Measurements from ENCODE around the gene LENEP.

Gene LENEP

DNA sequence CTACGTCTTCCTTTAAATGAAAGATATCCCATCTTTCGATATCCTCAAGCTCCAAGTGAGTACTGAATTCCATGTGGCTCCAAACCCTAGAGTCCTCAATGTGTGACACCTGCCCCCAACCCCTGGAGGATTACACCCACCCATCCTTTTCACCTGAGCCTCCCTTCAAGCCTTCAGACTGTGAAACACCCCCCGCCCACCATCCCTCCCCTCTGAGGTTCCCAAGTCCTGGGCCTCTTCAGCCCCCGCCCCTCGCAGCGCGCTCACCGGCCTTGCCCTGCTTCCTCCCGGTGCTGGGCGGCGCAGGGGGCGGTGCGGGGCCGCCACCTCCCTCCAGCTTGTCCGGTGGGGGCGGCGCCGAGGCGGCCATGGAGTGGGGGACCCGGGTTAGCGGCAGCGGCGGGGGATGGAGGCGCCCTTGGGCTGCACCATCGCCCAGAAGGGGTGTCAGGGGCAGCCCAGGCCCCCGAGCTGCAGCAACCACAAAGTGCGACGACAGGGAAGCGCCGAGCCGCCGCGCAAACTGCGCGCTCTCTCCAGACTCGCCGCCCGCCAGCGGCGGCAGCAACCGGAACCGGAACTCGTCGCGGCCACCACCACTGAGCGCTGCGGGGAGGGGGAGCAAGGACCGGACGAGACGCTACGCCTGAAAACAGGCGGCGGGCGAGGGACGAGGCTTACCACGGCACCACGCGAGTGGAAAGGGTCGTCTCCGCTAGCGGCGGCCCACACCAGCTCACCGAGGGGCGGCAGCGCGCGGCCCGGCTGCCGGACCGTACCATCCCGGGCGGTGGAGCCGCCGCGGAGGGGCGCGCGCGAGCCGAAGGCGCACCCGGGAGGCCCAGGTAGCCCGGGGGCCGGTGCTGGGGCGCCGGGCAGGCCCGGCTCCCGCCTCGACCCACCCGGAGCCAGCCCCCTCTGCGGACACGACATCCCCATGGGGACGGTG is 31.9 kb upstream of the LENEP start, which contains the start of gene PYGO2:
Gene PYGO2, minus strand, starts transcription at position 576 of the 949 bp plus-strand sequence. Its CDS starts 206 bp downstream, at position 370.
- Histone ChIP-seq H3K27me3 (ENCODE audit: insufficient read depth, low read length, poor library complexity, severe bottlenecking) (no peaks in the 10 kb centered on the region), H2AFZ (ENCODE audit: low read length) (peak within 1 kb of the TSS; percentile 80), H3K9ac (ENCODE audit: low read depth, low read length, poor library complexity, severe bottlenecking) (peak within 1 kb of the TSS; percentile 93), H4K20me1 (ENCODE audit: insufficient read depth, low read length, poor library complexity, severe bottlenecking) (peaks cover 19% of the 10 kb centered on the region), H3K4me2 (ENCODE audit: low read depth, low read length, poor library complexity, severe bottlenecking) (peak within 1 kb of the TSS; percentile 96), H3F3A (ENCODE audit: low read depth) (no peaks in the 10 kb centered on the region; the same call in 1 of the 2 replicates), H3K9me3 (ENCODE audit: insufficient read depth, low read depth, low read length) (no peaks in the 10 kb centered on the region), H3K79me2 (ENCODE audit: insufficient read depth, low read length) (peaks cover 66% of the 10 kb centered on the region), H3K36me3 (ENCODE audit: insufficient read depth, low read length) (peaks cover 24% of the 10 kb centered on the region; the same call in 1 of the 2 replicates), H3K9me2 (replicated peaks; ENCODE audit: low read depth, low read length) (no peaks in the 10 kb centered on the region), H3K4me3 (ENCODE audit: low read length, poor library complexity, severe bottlenecking) (peak within 1 kb of the TSS; percentile 92), H3K4me1 (ENCODE audit: insufficient read depth, low read length, poor library complexity, severe bottlenecking) (peaks cover 28% of the 10 kb centered on the region)
- no peak for TF ChIP-seq EZH2phosphoT487 (IDR thresholded peaks at IDR 0.05; ENCODE audit: borderline replicate concordance)
- TF ChIP-seq, protein P1, sequence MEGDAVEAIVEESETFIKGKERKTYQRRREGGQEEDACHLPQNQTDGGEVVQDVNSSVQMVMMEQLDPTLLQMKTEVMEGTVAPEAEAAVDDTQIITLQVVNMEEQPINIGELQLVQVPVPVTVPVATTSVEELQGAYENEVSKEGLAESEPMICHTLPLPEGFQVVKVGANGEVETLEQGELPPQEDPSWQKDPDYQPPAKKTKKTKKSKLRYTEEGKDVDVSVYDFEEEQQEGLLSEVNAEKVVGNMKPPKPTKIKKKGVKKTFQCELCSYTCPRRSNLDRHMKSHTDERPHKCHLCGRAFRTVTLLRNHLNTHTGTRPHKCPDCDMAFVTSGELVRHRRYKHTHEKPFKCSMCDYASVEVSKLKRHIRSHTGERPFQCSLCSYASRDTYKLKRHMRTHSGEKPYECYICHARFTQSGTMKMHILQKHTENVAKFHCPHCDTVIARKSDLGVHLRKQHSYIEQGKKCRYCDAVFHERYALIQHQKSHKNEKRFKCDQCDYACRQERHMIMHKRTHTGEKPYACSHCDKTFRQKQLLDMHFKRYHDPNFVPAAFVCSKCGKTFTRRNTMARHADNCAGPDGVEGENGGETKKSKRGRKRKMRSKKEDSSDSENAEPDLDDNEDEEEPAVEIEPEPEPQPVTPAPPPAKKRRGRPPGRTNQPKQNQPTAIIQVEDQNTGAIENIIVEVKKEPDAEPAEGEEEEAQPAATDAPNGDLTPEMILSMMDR (conservative IDR thresholded peaks at IDR 0.05; ENCODE audit: low read length): peak; percentile 66

DNA sequence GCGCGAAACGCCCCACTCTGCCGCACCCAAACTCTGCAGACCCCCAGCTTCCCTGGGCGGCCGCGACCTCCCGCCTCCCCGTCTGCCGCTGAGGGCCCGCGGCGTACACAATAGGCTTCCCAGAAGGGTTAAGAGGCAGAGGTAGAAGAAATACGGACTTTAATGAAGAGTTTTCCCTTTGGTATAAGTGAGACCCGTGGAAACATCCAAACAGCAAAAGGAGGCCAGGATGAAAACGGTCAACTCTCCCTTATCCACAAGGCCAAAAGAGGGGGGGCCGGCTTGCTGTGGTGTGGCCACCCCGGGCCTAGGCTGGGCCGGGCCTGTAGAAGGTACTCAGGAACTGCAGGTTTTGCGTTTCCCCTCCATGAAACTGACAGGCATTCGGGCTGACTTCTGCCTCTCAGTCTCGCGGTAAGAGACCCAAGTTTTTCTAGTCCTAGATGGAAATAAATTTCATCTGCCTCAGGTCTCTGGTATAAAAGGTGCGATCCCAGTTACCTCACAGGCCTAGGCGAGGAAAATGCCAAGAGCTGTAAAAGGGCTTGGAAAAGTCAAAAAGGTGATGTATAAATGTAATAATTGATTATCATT is 31.1 kb upstream of the LENEP start:
- peak overlapping the region; percentile 93 for H3K9ac ChIP-seq (ENCODE audit: low read depth, low read length, poor library complexity, severe bottlenecking)
- H3K79me2 ChIP-seq (ENCODE audit: insufficient read depth, low read length): peaks cover 59% of the 10 kb centered on the region
- peak overlapping the region; percentile 92 for H3K4me3 ChIP-seq (ENCODE audit: low read length, poor library complexity, severe bottlenecking)
- peaks cover 27% of the 10 kb centered on the region; the same call in 1 of the 2 replicates for H3K36me3 ChIP-seq (ENCODE audit: insufficient read depth, low read length)
- peak overlapping the region; percentile 80; the same call in 1 of the 2 replicates for H2AFZ ChIP-seq (ENCODE audit: low read length)
- peaks cover 22% of the 10 kb centered on the region for H3K4me1 ChIP-seq (ENCODE audit: insufficient read depth, low read length, poor library complexity, severe bottlenecking)
- peaks cover 19% of the 10 kb centered on the region for H4K20me1 ChIP-seq (ENCODE audit: insufficient read depth, low read length, poor library complexity, severe bottlenecking)
- H3K9me3 ChIP-seq (ENCODE audit: insufficient read depth, low read depth, low read length): no peaks in the 10 kb centered on the region
- no peaks in the 10 kb centered on the region for H3K9me2 ChIP-seq (replicated peaks; ENCODE audit: low read depth, low read length)
- TF ChIP-seq EZH2phosphoT487 (IDR thresholded peaks at IDR 0.05; ENCODE audit: borderline replicate concordance): no peak
- TF ChIP-seq, protein P1 (conservative IDR thresholded peaks at IDR 0.05; ENCODE audit: low read length): no peak
- no peaks in the 10 kb centered on the region for H3K27me3 ChIP-seq (ENCODE audit: insufficient read depth, low read length, poor library complexity, severe bottlenecking)
- H3F3A ChIP-seq (ENCODE audit: low read depth): no peaks in the 10 kb centered on the region; the same call in 1 of the 2 replicates
- H3K4me2 ChIP-seq (ENCODE audit: low read depth, low read length, poor library complexity, severe bottlenecking): peak overlapping the region; percentile 96

DNA sequence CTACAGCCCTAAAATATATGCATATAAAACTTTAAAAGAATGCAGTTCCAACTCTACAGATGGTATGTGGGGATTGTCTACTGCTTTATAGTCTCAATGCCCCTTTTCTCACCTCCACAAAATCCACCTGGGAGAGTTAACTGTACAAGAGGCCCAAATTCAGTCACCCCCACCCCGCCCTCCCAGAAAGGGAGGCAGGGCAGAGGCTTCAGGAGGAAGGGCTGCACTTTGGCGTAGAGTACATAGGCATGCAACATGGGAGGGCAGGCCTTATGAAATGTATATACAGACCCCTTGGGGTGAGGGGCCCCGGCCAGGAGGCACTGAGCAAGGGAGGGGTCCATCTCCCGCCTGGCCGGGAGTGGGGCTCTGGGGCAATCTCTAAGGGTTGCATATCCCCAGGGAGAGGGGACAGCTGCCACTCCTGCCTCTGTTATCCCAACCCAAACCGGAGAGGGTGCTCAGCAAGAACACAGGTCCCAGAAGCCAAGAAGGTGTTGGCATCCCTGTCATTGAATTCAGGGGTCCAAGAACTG is 30.5 kb upstream of the LENEP start:
- H3K4me2 ChIP-seq (ENCODE audit: low read depth, low read length, poor library complexity, severe bottlenecking): peak overlapping the region; percentile 96
- H2AFZ ChIP-seq (ENCODE audit: low read length): no peak overlapping the region
- H4K20me1 ChIP-seq (ENCODE audit: insufficient read depth, low read length, poor library complexity, severe bottlenecking): peaks cover 19% of the 10 kb centered on the region
- TF ChIP-seq, protein P1 (conservative IDR thresholded peaks at IDR 0.05; ENCODE audit: low read length): no peak
- TF ChIP-seq EZH2phosphoT487 (IDR thresholded peaks at IDR 0.05; ENCODE audit: borderline replicate concordance): no peak
- peak overlapping the region; percentile 93 for H3K9ac ChIP-seq (ENCODE audit: low read depth, low read length, poor library complexity, severe bottlenecking)
- H3K9me2 ChIP-seq (replicated peaks; ENCODE audit: low read depth, low read length): no peaks in the 10 kb centered on the region
- peaks cover 33% of the 10 kb centered on the region; the same call in 1 of the 2 replicates for H3K36me3 ChIP-seq (ENCODE audit: insufficient read depth, low read length)
- peaks cover 54% of the 10 kb centered on the region for H3K79me2 ChIP-seq (ENCODE audit: insufficient read depth, low read length)
- peak overlapping the region; percentile 92 for H3K4me3 ChIP-seq (ENCODE audit: low read length, poor library complexity, severe bottlenecking)
- no peaks in the 10 kb centered on the region for H3K9me3 ChIP-seq (ENCODE audit: insufficient read depth, low read depth, low read length)
- H3K27me3 ChIP-seq (ENCODE audit: insufficient read depth, low read length, poor library complexity, severe bottlenecking): no peaks in the 10 kb centered on the region
- H3F3A ChIP-seq (ENCODE audit: low read depth): no peaks in the 10 kb centered on the region; the same call in 1 of the 2 replicates
- H3K4me1 ChIP-seq (ENCODE audit: insufficient read depth, low read length, poor library complexity, severe bottlenecking): peaks cover 22% of the 10 kb centered on the region
